Left lung (tissue), 10 donors: ENCODE data around the gene ACAP2. TPM values are rescaled to one million over a fixed set of nuclear protein-coding genes. Genes with fewer than 3 reads are reported as not detected.
"Not testable (repeated sequence)": the region's sequence is repeated elsewhere in the genome, so short reads cannot be mapped to it uniquely, and the experiment has no call there.

Experiments used
- ATAC-seq: fragments of 200-7000 bp; cut with Tn5 transposase; one replicate; pipeline ENCODE4 v1.9.1; 2020; ENCODE audit warnings: moderate library complexity
- DNase-seq, 4 donors: peaks; one replicate each; pipeline ENCODE4 v3.0.0-alpha.2; 2013 to 2020
- H3K27ac ChIP-seq, 2 donors: fragments of 200-600 bp; sonication (generic) in 1 of 2; one replicate each; pipeline versions ENCODE4 v1.5.0 to v1.8.0; 2020 to 2021
- H3K27me3 ChIP-seq, 2 donors: fragments of 200-600 bp; sonication (generic) in 1 of 2; one replicate each; pipeline versions ENCODE4 v1.5.0 to v1.8.0; 2020 to 2021
- H3K36me3 ChIP-seq, 2 donors: fragments of 200-600 bp; sonication (generic) in 1 of 2; one replicate each; pipeline versions ENCODE4 v1.5.0 to v1.8.0; 2020 to 2021
- H3K4me1 ChIP-seq, 2 donors: fragments of 200-600 bp; one replicate each; pipeline ENCODE4 v1.8.0; 2021
- H3K4me3 ChIP-seq, 2 donors: fragments of 200-600 bp; sonication (generic) in 1 of 2; one replicate each; pipeline versions ENCODE4 v1.5.0 to v1.8.0; 2020 to 2021; ENCODE audit warnings: mild to moderate bottlenecking in 1 of 2
- H3K9me3 ChIP-seq, 2 donors: fragments of 200-600 bp; sonication (generic) in 1 of 2; one replicate each; pipeline versions ENCODE4 v1.5.0 to v1.8.0; 2020 to 2021
- intact Hi-C, 2 donors: fragments of 100-400 bp; cut with DNase I; formaldehyde crosslinking; loops; one replicate each; pipeline versions ENCODE4 v1.11.2 to v1.14.2; 2022
- polyA plus RNA-seq, 6 donors: library from polyadenylated mRNA; unstranded; fragments of 120-200 nt; gene quantifications; one replicate each; pipeline ENCODE4 v1.2.1, GENCODE V29; 2013; ENCODE audit not compliant: insufficient read length in 6 of 6
- total RNA-seq, 2 donors: library from RNA; stranded (reverse); fragmentation: NEBNext Ultra II Directional; extraction: Animal tissue kit (Norgen Biotek cat#: 25700); gene quantifications; one replicate each; pipeline ENCODE4 v1.2.1, GENCODE V29; 2021
- TF ChIP-seq, protein P1 (sequence below), 2 donors: fragments of 200-600 bp; sonication (generic) in 1 of 2; IDR thresholded peaks; one replicate each; pipeline versions ENCODE4 v1.5.0 to v1.8.0; 2021; ENCODE audit warnings: antibody characterized with exemption in 2 of 2
- donor health status: DM: no; HTN: yes; CAD: no.
- donor health status: DM: no; HTN: no; CAD: no.

The ACAP2 gene
- total and polyA plus RNA-seq, 8 donors = 44.7 to 78.7 (median 51.2) TPM

DNA sequence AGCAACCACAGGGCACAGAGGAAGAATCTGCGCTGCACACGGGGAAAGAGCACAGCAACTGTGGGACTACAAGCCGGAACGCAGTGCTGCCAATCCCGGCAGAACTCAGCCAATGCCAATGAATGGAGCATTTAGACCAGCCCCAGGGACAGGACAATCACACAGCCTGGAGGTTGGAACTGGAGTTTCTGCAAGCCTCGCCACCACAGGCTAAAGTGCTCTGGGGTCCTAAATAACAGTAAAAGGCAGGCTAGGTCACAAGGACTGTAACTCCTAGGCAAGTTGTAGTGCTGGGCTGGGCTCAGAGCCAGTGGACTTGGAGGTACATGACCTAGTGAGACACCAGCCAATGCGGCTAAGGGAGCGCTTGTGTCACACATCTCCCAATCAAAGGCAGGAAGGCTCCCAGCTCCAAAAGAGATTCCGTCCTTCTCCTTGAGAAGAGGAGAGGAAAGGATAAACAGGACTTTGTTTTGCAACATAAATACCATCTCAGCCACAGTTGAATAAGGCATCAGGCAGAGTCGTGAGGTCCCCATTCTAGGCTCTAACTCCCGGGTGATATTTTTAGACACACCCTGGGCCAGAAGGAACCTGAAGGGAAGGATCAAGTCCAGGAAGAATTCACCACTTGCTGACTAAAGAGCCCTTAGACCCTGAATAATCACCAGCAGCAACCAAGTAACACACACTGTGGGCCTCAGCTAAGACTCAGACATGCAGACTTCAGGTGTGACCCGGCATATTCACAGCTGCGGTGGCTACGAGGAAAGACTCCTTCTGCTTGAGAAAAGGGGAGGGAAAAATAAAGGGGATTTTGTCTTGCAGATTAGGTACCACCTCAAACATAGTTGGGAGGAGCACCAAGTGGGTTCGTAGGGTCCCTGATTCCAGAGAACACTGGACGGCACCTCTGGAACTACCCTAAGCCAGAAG is 86.4 kb downstream of the ACAP2 start:
- no peaks in the 10 kb centered on the region for H3K9me3 ChIP-seq
- H3K36me3 ChIP-seq = peaks cover 0 to 11% of the 10 kb centered on the region in 2 donors
- no peaks in the 10 kb centered on the region for H3K27me3 ChIP-seq
- ATAC-seq (peak; percentile 45), DNase-seq (no peak)
- intact Hi-C loops = no loop called here
- no peak overlapping the region for H3K27ac ChIP-seq
- TF ChIP-seq, protein P1, sequence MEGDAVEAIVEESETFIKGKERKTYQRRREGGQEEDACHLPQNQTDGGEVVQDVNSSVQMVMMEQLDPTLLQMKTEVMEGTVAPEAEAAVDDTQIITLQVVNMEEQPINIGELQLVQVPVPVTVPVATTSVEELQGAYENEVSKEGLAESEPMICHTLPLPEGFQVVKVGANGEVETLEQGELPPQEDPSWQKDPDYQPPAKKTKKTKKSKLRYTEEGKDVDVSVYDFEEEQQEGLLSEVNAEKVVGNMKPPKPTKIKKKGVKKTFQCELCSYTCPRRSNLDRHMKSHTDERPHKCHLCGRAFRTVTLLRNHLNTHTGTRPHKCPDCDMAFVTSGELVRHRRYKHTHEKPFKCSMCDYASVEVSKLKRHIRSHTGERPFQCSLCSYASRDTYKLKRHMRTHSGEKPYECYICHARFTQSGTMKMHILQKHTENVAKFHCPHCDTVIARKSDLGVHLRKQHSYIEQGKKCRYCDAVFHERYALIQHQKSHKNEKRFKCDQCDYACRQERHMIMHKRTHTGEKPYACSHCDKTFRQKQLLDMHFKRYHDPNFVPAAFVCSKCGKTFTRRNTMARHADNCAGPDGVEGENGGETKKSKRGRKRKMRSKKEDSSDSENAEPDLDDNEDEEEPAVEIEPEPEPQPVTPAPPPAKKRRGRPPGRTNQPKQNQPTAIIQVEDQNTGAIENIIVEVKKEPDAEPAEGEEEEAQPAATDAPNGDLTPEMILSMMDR (IDR thresholded peaks at IDR 0.05) = no peak
- no peak overlapping the region for H3K4me3 ChIP-seq
- no peaks in the 10 kb centered on the region for H3K4me1 ChIP-seq

DNA sequence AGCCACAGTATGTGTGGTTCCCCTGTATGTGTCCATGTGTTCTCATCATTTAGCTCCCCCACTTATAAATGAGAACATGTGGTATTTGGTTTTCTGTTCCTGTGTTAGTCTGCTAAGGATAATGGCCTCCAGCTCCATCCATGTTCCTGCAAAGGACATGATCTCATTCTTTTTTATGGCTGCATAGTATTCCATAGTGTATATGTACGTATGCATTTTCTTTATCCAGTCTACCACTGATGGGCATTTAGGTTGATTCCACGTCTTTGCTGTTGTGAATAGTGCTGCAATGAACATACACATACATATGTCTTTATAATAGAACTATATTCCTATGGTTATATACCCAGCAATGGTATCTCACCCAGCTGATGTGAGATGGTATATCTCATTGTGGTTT is 88.8 kb downstream of the ACAP2 start:
- H3K27me3 ChIP-seq, H3K4me3 ChIP-seq, H3K4me1 ChIP-seq, H3K9me3 ChIP-seq, ATAC-seq, DNase-seq, H3K27ac ChIP-seq, intact Hi-C loops: not testable (repeated sequence)
- H3K36me3 ChIP-seq = peaks cover 0 to 11% of the 10 kb centered on the region in 2 donors

DNA sequence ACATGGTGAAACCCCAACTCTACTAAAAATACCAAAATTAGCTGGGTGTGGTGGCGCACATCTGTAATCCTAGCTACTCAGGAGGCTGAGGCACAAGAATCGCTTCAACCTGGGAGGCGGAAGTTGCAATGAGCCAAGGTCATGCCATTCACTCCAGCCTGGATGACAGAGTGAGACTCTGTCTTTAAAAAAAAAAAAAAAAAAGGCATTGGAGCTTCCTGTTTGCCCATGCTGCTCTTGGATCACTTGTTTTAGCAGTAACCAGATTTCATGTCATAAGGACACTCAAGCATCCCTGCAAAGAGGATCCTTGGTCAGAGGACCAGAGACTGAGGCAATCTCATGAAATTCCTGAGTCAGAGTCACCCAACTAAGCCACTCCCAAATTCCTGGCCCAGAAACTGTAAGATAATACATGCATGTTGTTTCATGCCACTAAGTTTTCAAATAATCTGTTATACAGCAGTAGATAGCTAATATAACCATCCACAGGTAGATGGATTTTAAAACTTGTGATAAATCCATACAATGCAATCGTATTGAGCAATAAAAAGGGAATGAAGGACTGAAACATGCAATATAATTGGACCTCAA is 89.8 kb downstream of the ACAP2 start:
- ATAC-seq = peak; percentile 58
- intact Hi-C loops = no loop called here
- DNase-seq = no peak
- Histone ChIP-seq H3K4me1 (no peaks in the 10 kb centered on the region), H3K4me3 (no peak overlapping the region), H3K27ac (no peak overlapping the region), H3K36me3 (peaks cover 0 to 11% of the 10 kb centered on the region in 2 donors), H3K27me3 (no peaks in the 10 kb centered on the region), H3K9me3 (no peaks in the 10 kb centered on the region)
- TF ChIP-seq, protein P1 (IDR thresholded peaks at IDR 0.05) = no peak

DNA sequence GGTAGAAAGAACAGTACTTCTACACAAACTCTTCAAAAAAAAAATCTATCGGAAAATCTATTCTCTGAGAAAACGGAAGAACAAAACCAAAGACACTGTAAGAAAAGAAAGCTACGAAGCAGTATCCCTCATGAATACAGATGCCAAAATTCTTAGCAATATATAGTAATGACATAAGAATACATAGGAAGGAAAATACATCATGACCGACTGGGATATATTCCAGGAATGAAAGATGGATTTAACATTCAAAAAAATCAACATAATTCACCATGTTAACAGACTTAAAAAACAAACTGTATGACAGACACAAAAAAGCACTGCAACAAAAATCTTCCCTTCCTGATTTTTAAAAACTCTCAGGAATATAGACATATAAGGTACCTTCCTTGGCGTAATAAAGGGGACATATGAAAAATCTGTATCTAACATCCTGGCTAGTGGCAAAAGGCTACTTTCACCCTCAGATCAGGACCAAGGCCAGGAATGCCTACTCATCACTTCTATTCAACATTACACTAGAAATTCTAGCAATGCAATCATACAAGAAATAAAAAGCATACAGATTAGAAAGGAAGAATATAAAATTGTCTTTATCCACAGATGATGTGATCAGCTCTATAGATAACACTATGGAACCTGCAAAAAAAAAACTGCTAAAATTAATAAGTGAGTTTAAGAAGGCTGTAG is 94.2 kb downstream of the ACAP2 start:
- intact Hi-C loops = no loop called here
- TF ChIP-seq, protein P1 (IDR thresholded peaks at IDR 0.05) = no peak
- Histone ChIP-seq H3K27me3 (no peaks in the 10 kb centered on the region), H3K9me3 (no peaks in the 10 kb centered on the region), H3K36me3 (peaks cover 0 to 19% of the 10 kb centered on the region in 2 donors), H3K27ac (no peak overlapping the region), H3K4me3 (no peak overlapping the region), H3K4me1 (no peaks in the 10 kb centered on the region)
- ATAC-seq (no peak), DNase-seq (no peak)

DNA sequence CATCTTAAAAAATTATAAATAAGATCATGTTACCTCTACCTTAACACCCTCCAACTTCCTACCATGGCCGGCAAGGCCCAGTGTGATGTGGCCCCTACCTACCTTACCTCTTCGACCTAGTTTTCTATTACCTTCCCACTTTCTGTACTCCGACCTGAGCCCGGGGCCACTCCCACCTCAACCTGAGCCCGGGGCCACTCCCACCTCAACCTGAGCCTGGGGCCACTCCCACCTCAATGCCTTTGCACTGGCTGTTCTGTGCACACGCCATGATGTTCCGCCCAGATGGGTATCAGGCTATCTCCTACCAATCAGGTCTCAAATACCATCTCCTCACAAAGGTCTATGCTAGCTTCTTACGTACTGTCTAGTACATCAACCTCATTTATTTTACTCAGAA is 105.1 kb downstream of the ACAP2 start:
- ATAC-seq (no peak), DNase-seq (no peak)
- H3K27me3 ChIP-seq = no peaks in the 10 kb centered on the region
- no peak overlapping the region for H3K27ac ChIP-seq
- peaks cover 0 to 48% of the 10 kb centered on the region in 2 donors for H3K36me3 ChIP-seq
- H3K9me3 ChIP-seq = no peaks in the 10 kb centered on the region
- TF ChIP-seq, protein P1 (IDR thresholded peaks at IDR 0.05) = no peak
- H3K4me3 ChIP-seq = no peak overlapping the region
- intact Hi-C loops = no loop called here
- no peaks in the 10 kb centered on the region for H3K4me1 ChIP-seq
